ENCODE measurements around the gene ZDHHC1. TPM values are rescaled to one million over a fixed set of nuclear protein-coding genes. Genes with fewer than 3 reads are reported as not detected.

The ZDHHC1 gene
- total and polyA plus RNA-seq, 7 donors, result 1.7 to 11.0 (median 5.8) TPM

DNA sequence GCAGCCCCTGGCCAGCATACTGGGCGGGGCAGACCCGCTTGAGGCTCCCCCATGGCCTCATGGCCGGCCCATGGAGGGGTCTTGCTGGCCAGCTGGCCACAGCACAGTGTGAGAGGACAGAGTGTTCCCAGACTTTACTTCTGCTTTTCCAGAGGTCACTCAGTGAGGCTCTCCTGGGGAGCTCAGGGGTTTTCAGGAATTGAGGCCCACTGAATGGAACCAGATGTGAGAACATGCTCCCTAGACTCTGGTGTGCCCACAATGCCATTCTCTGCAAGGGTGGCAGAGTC is 43.5 kb upstream of the ZDHHC1 start:
- peak overlapping the region; percentile 44 for H3K27ac ChIP-seq
- no peaks in the 10 kb centered on the region for H3K27me3 ChIP-seq (ENCODE audit: insufficient read depth in 3 of 3, low read length in 2 of 3)
- no peak overlapping the region for H3K4me3 ChIP-seq
- intact Hi-C loops (cut with DNase I), result loop anchor here in 1 of 2 donors (5.0 kb wide), 2 partner anchors 93 to 188 kb away; no protein-coding TSS in a partner anchor
- peaks cover 98% of the 10 kb centered on the region for H3K4me1 ChIP-seq
- 33 to 50% (median 40%) methylated on average over 2 to 3 of the region's 3 CpGs for WGBS, 3 donors
- H3K9me3 ChIP-seq, result no peaks in the 10 kb centered on the region
- ATAC-seq, result peak in 1 of 4 donors; percentile 13
- peaks cover 0 to 5% of the 10 kb centered on the region in 2 donors for H3K36me3 ChIP-seq (ENCODE audit: insufficient read depth in 1 of 2, low read depth in 1 of 2)
- DNase-seq, result peak; percentile 46 to 77
- TF ChIP-seq, protein P1, sequence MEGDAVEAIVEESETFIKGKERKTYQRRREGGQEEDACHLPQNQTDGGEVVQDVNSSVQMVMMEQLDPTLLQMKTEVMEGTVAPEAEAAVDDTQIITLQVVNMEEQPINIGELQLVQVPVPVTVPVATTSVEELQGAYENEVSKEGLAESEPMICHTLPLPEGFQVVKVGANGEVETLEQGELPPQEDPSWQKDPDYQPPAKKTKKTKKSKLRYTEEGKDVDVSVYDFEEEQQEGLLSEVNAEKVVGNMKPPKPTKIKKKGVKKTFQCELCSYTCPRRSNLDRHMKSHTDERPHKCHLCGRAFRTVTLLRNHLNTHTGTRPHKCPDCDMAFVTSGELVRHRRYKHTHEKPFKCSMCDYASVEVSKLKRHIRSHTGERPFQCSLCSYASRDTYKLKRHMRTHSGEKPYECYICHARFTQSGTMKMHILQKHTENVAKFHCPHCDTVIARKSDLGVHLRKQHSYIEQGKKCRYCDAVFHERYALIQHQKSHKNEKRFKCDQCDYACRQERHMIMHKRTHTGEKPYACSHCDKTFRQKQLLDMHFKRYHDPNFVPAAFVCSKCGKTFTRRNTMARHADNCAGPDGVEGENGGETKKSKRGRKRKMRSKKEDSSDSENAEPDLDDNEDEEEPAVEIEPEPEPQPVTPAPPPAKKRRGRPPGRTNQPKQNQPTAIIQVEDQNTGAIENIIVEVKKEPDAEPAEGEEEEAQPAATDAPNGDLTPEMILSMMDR (IDR thresholded peaks at IDR 0.05), result no peak

DNA sequence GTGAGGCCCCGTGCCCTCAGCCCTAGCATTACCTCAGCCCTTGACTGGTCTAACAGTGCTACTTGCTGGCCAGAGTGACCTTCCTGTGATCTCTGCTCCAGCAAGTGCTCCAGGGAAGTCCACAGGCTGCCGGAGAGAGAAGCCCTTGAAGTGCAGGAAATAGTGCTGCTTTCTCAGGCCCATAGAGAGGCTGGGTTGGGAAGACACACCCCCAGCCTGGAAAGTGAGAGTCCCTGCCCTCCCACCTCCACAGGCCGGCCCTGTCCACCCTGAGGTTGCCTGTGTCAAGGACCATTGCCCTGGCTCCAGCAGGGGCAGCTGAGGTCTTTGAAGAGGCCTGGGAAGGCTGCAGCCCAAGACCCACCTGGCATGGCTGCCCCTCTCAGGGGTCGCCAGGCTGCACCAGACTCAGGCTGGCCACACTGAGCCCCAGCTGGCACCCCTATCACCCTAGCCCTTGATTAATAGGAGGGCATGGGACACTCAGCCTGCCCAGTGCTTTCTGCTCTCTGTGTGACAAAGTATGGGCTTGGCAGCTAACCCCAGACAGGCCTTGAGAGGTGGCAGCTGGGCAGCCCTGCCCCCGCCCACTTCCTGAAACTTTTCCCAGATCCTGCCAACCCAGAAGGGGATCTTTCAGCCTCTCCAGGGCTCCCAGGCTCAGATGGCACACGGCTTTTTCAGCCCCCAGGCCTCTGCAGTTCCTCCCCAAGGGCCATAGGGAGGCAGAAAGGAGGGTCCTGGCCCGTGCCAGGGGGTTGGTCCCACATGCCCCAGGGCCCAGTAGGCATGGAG is 43.0 kb upstream of the ZDHHC1 start:
- DNase-seq (peak; percentile 56 to 70), ATAC-seq (peak; percentile 43 to 75 (median 48))
- intact Hi-C loops (cut with DNase I), result no loop called here
- Histone ChIP-seq H3K4me3 (no peak overlapping the region), H3K27me3 (ENCODE audit: insufficient read depth in 3 of 3, low read length in 2 of 3) (no peaks in the 10 kb centered on the region), H3K27ac (peak overlapping the region; percentile 44), H3K4me1 (peaks cover 94% of the 10 kb centered on the region), H3K36me3 (ENCODE audit: insufficient read depth in 1 of 2, low read depth in 1 of 2) (peaks cover 0 to 5% of the 10 kb centered on the region in 2 donors), H3K9me3 (no peaks in the 10 kb centered on the region)
- 26 to 40% (median 36%) methylated on average over 7 of the region's 7 CpGs for WGBS, 3 donors
- TF ChIP-seq, protein P1 (IDR thresholded peaks at IDR 0.05), result no peak

DNA sequence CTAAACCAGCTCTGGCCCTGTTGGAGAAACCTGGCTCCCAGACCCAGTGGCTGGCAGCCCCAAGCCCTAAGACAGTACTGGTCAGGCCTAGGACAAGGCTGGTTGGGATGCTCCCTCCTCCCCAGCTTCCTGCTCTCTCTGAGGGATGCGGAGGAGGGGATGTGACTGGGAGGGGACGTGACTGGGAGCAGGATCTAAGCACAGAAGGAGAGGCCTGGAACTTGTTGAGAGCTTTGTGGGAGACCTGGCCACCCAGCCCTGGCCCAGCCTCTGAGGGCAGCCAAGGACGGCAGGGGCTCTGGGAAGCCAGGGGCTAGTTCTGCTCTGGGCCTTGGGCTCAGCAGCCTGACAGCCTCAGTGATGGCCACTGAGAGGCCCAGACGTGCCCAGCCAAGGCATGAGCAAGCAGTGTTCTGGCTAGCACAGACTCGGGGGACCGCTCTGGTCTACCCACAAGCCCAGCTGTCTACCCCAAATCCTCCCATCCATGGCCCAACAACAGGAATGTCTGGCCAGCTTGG is 41.9 kb upstream of the ZDHHC1 start:
- intact Hi-C loops (cut with DNase I), result no loop called here
- Histone ChIP-seq H3K36me3 (ENCODE audit: insufficient read depth in 1 of 2, low read depth in 1 of 2) (peaks cover 0 to 8% of the 10 kb centered on the region in 2 donors), H3K4me3 (no peak overlapping the region), H3K27ac (peak overlapping the region; percentile 44), H3K4me1 (peaks cover 94% of the 10 kb centered on the region), H3K9me3 (no peaks in the 10 kb centered on the region), H3K27me3 (ENCODE audit: insufficient read depth in 3 of 3, low read length in 2 of 3) (no peaks in the 10 kb centered on the region)
- ATAC-seq (no peak), DNase-seq (peak; percentile 43 to 77)
- 70 to 74% (median 71%) methylated on average over 4 to 6 of the region's 6 CpGs for WGBS, 3 donors
- TF ChIP-seq, protein P1 (IDR thresholded peaks at IDR 0.05), result no peak

DNA sequence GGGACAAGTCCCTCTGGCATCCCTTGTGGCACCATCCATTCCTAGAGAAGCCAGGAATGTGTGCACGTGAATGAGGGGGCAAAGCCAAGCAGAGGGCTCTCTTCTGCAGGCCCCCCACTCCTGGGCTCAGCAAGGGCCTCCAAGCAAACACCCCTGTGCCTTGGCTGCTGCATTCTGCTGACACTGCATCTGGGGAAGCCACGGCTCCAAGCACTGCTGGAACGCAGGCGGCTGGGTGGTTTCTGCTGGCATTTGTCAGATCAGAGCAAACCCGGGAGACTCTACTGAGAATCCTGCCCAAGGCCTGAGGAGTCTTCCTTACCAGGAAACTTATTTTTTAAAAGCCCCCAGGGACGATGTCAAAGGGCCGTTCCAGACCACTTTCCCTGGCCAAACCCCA is 41.3 kb upstream of the ZDHHC1 start:
- peaks cover 94% of the 10 kb centered on the region for H3K4me1 ChIP-seq
- intact Hi-C loops (cut with DNase I), result no loop called here
- no peak for DNase-seq

More for the DNA sequence above, 41.3 kb upstream of the ZDHHC1 start:
- peak overlapping the region; percentile 44 for H3K27ac ChIP-seq
- WGBS, 3 donors, result 42 to 72% (median 43%) methylated on average over 7 of the region's 7 CpGs
- H3K36me3 ChIP-seq (ENCODE audit: insufficient read depth in 1 of 2, low read depth in 1 of 2), result peaks cover 0 to 14% of the 10 kb centered on the region in 2 donors
- ATAC-seq, result no peak
- H3K27me3 ChIP-seq (ENCODE audit: insufficient read depth in 3 of 3, low read length in 2 of 3), result no peaks in the 10 kb centered on the region
- no peaks in the 10 kb centered on the region for H3K9me3 ChIP-seq
- TF ChIP-seq, protein P1 (IDR thresholded peaks at IDR 0.05), result no peak
- no peak overlapping the region for H3K4me3 ChIP-seq

All from psoas muscle (tissue), 8 donors.